HG02885 (cell line): ENCODE results near the gene HRCT1.
"Not testable (repeated sequence)": the region's sequence is repeated elsewhere in the genome, so short reads cannot be mapped to it uniquely, and the experiment has no call there.

ENCODE experiments used
- ATAC-seq: cut with Tn5 transposase; IDR thresholded peaks from one replicate; pipeline ENCODE4 v1.9.1; 2021; ENCODE audit warnings: mild to moderate bottlenecking; ENCODE audit not compliant: unreplicated experiment, poor library complexity

The HRCT1 gene

GRCh38 chr9:35914301-35914807, 8.4 kb downstream of the HRCT1 start:
- no peak for ATAC-seq

DNA sequence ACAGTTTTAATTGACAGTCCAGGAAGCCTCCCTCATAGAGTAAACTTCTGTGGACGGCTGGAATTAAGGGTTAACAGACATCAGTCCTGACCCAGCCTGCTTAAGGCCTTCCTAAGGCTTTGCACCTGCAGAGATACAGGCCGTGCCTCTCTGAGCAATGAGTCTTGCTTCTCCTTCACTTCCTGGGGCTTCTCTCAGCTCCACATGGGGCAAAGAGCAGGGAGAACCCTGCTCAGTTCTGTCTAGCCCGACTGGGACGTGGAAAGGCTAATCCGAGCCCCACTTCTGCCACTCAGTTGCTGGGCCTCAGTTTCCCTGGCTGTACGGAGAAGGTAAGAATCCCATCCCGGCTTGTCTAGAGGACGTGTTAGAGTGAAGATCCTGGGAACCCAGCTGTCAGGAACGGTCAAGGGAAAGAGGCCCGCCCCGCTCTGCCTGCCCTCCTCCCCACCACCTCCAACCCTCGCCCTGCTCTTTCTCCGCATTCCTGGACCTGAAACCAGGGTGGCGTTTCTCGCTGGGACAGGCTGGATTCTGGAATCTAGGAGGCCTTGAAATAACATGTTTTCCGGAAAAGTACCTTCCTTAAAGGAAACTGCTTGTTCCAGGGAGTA, 9.8 kb downstream of the HRCT1 start:
- no peak for ATAC-seq

DNA sequence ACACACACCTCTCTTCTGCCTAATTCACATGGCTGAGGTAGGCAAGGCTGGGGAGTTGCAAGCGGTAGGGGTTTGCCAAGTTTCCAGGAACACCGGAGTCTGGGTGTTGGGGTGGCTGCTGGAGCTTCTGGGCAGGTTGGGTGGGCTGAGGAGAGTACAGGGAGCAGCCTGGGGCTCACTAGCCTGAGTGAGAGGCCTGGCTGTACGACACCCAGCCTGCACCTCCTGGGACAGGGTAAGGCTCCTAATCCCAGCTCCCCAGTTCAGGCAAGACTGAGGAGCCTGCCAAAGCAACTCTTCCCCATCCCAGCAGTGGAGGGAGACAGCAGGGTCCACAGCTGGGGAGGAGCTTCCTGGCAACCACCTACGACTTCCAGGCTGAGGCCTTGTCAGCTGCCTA, 11.3 kb downstream of the HRCT1 start:
- no peak for ATAC-seq

DNA sequence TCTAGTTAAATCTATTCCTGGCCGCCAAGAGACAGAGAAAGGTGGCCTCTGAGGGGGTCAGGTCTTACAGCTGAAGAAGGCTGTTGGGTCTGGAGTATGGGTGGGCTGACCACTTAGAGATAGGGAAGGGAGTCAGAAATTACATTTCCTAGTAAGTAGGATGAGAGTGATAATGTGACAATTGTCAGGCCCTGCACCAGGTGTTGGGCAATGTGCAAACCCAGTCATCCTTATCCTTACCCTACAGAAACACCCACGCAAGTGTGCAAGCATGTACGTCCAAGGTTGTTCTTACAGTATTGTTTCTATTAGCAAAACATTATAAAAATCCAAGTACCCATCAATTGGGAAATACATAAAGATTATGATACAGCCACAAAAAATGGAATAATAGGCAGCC, 12.8 kb downstream of the HRCT1 start:
- ATAC-seq: no peak

DNA sequence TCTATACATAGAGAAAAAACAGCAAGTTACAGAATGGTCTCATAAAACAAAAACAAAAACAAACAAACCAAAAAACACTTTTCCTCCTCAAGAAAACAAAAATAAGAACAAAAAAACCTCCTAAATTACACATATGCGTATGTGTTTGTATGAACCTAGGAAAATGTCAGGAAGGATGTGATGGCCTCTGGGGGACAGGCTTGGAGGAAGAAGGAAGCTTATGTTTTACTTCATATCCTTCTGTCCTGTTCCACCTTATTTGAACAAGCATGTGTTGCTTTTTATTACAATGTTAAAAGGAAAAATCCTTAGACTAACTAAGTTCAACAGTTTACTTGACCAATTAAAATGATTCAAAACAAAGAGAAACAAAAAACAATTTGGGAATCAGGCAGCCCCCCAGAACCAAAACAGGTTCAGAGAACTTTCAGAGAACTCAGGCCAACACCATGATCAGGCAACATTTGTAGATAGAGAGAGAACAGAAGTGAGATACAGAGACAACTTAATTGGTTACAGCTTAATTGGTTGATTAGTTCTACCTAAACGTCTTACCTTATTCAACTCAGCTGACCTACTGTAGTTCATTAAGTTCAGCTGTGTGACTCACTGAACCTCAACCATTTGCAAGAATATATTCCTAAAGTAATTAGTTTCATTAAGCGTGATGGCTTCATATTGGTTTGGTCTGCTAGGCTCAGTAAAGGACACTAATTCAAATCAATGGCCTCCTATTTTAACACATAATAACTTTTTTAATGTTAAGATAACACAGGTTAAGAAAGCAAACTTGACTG, 13.4 kb downstream of the HRCT1 start:
- ATAC-seq: no peak

DNA sequence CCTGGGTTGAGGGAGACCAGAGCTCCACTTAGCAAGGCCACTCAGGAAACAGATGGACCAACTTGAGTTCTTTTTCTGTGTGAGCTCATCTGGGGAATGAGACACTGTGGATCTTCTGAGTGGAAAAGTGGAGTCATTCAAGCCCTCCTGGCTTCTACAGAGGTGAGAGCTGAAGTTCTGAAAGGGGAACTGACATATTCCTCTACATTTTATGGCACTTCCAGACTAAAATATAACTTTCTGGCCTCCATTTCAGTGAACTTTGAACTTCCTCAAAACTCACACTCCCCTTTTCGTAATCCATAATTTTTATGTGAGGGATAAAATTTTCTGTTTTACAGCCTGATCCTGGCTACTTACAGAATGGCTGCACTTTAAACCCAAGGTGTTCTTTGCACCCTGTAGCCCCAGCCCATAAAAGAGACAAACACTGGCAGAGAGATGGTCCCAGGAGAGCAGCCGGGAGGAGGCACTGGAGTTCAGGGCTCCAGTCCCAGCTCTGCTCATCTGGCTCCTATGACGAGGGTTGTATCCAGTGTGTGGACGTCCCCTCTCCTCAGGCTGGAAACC, 14.1 kb downstream of the HRCT1 start:
- ATAC-seq: no peak

- ATAC-seq: no peak
These were observed 17.6 kb downstream of the HRCT1 start for GRCh38 chr9:35923598-35923926.

GRCh38 chr9:35923927-35924763, 18.1 kb downstream of the HRCT1 start:
- no peak for ATAC-seq

DNA sequence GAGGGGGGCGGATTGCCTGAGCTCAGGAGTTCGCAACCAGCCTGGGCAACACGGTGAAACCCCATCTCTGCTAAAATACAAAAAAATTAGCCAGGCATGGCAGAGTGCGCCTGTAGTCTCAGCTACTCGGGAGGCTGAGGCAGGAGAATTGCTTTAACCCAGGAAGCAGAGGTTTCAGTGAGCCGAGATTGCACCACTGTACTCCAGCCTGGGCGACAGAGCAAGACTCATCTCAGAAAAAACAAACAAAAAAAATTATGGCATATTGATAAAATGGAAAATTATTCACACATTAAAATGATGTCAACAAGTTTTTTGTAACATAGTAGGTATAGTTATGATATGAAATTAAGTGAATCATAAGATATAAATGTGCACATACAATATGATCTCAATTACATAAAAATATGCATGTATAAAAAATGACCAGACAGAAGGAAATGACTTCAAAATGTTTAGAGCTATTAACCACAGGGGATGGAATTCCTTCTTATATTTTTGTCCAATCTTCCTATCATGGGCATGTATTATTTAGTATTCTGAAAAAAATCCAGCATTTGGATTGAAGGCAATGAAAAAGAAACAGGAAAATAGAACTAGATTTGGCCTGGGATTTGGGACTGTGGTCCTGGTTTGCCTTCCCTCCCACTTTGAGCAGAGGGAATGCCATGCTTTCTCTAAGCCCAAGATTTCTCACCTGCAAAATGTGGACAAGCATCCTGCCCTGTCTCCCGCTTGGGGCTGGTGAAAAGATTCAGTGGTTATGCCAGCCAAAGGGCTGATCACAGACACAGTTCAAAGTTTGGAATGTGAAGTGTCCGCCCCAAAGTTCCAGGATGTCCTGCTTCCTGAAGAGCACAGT, 22.8 kb downstream of the HRCT1 start:
- no peak for ATAC-seq

- no peak for ATAC-seq
These were observed 23.4 kb downstream of the HRCT1 start for GRCh38 chr9:35929453-35929718.

GRCh38 chr9:35930521-35930920, 24.5 kb downstream of the HRCT1 start:
- ATAC-seq: no peak

GRCh38 chr9:35930989-35931388, 25.0 kb downstream of the HRCT1 start:
- ATAC-seq: no peak

GRCh38 chr9:35932735-35933134, 26.7 kb downstream of the HRCT1 start:
- ATAC-seq: no peak

GRCh38 chr9:35933550-35934067, 27.6 kb downstream of the HRCT1 start:
- no peak for ATAC-seq

- ATAC-seq: not testable (repeated sequence)
These were observed 28.1 kb downstream of the HRCT1 start for GRCh38 chr9:35934069-35934468.

DNA sequence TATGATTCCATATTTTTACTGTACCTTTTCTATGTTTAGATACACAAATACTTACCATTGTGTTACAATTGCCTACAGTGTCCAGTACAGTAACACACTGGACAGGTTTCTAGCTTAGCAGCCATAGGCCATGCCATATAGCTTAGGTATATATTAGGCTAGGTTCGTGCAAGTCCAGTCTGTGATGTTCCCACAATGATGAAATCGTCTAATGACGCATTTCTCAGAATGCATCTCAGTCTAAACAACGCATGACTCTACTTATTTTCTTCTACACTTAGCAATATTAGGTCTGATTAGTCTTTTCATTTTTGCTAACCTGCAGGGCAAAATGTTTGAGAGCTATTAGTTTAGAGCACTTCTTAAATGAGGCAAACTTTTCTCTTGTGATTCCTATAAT, 29.3 kb downstream of the HRCT1 start:
- ATAC-seq: no peak

GRCh38 chr9:35935755-35936509, 29.9 kb downstream of the HRCT1 start:
- ATAC-seq: no peak

DNA sequence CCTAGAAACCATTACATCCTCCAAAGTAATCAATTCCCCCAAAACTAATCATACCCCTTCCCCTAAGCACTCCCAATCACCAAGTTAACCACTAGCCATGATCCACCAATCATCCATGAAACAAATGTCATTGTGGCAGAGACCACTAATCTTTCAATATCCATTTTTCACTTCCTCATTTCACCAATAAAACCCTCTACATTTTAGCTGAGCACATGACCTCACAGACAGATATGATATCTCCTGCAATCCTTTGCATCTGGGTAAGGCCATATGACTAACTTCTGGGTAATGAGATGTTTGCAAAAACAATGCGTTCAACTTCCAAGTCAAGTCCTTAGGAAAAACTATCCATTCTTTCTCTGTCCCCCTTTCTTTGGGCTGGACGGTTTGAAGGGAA, 31.2 kb downstream of the HRCT1 start:
- no peak for ATAC-seq
